Small intestine (tissue), 7 donors: ENCODE data around the gene ADCY10. TPM values are rescaled to one million over a fixed set of nuclear protein-coding genes. Genes with fewer than 3 reads are reported as not detected.
"Not testable (repeated sequence)": the region's sequence is repeated elsewhere in the genome, so short reads cannot be mapped to it uniquely, and the experiment has no call there.

Experiments
- DNase-seq, 2 donors: peaks; one replicate each; pipeline versions ENCODE4 v3.0.0 to v3.0.0-alpha.2; 2013
- FAIRE-seq: peaks from 2 replicates; lab custom pipeline; 2012; peaks lifted over from hg19 to GRCh38; lab: Jason Lieb, UNC
- H3K27ac ChIP-seq, 3 donors: one replicate each; pipeline ENCODE4 v1.5.1; 2013; ENCODE audit warnings: low read length in 2 of 3, mild to moderate bottlenecking in 2 of 3, control low read depth in 1 of 3, inconsistent platforms in 1 of 3, low read depth in 1 of 3, moderate library complexity in 1 of 3
- H3K27me3 ChIP-seq, 3 donors: one replicate each; pipeline ENCODE4 v1.6.1; 2013; ENCODE audit warnings: low read length in 3 of 3, inconsistent platforms in 1 of 3; ENCODE audit not compliant: control insufficient read depth in 3 of 3, insufficient read depth in 3 of 3
- H3K36me3 ChIP-seq, 3 donors: one replicate each; pipeline ENCODE4 v1.6.1; 2013; ENCODE audit warnings: low read length in 3 of 3, inconsistent platforms in 1 of 3, low read depth in 1 of 3, mild to moderate bottlenecking in 1 of 3, moderate library complexity in 1 of 3; ENCODE audit not compliant: control insufficient read depth in 3 of 3, insufficient read depth in 2 of 3
- H3K4me1 ChIP-seq, 3 donors: one replicate each; pipeline ENCODE4 v1.6.1; 2013; ENCODE audit warnings: low read length in 2 of 3, inconsistent platforms in 1 of 3, low read depth in 1 of 3, mild to moderate bottlenecking in 1 of 3, moderate library complexity in 1 of 3; ENCODE audit not compliant: control insufficient read depth in 3 of 3, insufficient read depth in 2 of 3
- H3K4me3 ChIP-seq, 3 donors: one replicate each; pipeline ENCODE4 v1.5.1; 2013; ENCODE audit warnings: low read length in 3 of 3, control low read depth in 1 of 3, inconsistent platforms in 1 of 3, low read depth in 1 of 3, mild to moderate bottlenecking in 1 of 3, moderate library complexity in 1 of 3
- H3K9me3 ChIP-seq, 2 donors: one replicate each; pipeline ENCODE4 v1.6.1; 2013; ENCODE audit warnings: low read depth in 1 of 2, low read length in 1 of 2; ENCODE audit not compliant: control insufficient read depth in 2 of 2, insufficient read depth in 1 of 2
- WGBS, 3 donors: extraction: QIAGEN DNeasy Blood & Tissue Kit; methylation state at CpG; one replicate each; pipeline ENCODE4 v1.1.7; 2013; 5-methylcytosine and 5-hydroxymethylcytosine counted together
- polyA plus RNA-seq, 4 donors: library from polyadenylated mRNA; stranded (reverse) in 3 of 4; unstranded in 1 of 4; fragments of 200-250 nt in 3 of 4; fragments of 120-200 nt in 1 of 4; gene quantifications; one replicate each; pipeline versions ENCODE4 v1.2.1 to v1.2.3, GENCODE V29; 2013
- donor health status: healthy with polysubstance abuse.
- donor health status: control.
- donor health status: control.
- donor health status: Bipolar disorder and iron deficiency.
- donor health status: healthy.

The ADCY10 gene
- polyA plus RNA-seq, 4 donors: 0.15 to 1.1 (median 0.40) TPM; not detected in 1

DNA sequence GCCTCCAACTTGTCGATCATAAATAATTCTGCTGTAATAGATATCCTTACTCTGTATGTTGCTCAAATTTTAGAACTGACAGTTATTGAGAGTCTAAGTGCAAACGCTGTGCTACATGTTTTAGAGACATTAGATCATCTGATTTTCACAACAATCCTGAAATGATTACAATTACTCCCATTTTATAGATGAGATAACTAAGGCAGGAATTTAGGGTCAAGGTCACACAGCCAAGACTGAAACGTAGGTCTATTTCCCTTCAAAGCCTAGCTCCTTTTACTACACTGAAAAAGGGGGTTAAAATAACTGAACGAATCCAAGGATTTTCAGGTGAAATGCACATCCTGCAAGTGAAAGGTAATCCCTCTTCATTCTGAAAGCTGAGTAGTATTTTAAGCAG, 19.9 kb upstream of the ADCY10 start:
- H3K36me3 ChIP-seq: no peaks in the 10 kb centered on the region
- peak overlapping the region in 1 of 3 donors; percentile 94 for H3K27ac ChIP-seq
- H3K9me3 ChIP-seq: no peaks in the 10 kb centered on the region
- DNase-seq (no peak), FAIRE-seq (no peak)
- H3K4me3 ChIP-seq: peak overlapping the region in 2 of 3 donors; percentile 90 to 95
- no peaks in the 10 kb centered on the region for H3K27me3 ChIP-seq
- H3K4me1 ChIP-seq: peaks cover 0 to 5% (median 0%) of the 10 kb centered on the region in 3 donors
- 30 to 63% (median 42%) methylated on average over 4 of the region's 4 CpGs for WGBS, 3 donors

DNA sequence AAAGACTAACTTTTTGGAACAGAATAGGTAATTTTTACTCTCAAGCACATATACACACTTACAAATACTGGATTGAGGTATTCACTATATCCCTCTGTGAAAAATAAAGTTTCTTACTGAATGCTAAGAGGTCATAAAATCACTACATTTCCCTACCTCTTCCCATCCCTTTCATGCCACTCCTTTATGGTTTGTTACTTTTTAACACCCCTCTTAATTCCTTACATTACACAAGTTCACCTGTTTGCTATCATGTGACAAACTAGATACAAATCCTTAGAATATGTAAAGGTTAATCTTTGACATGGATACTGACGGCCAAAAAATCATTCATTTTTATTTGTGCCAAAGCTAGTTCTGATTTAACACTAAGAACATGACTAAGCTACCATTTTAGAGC, 15.8 kb upstream of the ADCY10 start:
- WGBS, 3 donors: 20 to 57% (median 31%) methylated on average over 1 of the region's 1 CpG
- no peak overlapping the region for H3K4me3 ChIP-seq
- H3K36me3 ChIP-seq: no peaks in the 10 kb centered on the region
- peaks cover 1 to 17% (median 5%) of the 10 kb centered on the region in 3 donors for H3K4me1 ChIP-seq
- no peaks in the 10 kb centered on the region for H3K27me3 ChIP-seq
- H3K27ac ChIP-seq: peak overlapping the region in 1 of 3 donors; percentile 78
- no peaks in the 10 kb centered on the region for H3K9me3 ChIP-seq
- DNase-seq (peak in 1 of 2 donors; percentile 47), FAIRE-seq (no peak)

DNA sequence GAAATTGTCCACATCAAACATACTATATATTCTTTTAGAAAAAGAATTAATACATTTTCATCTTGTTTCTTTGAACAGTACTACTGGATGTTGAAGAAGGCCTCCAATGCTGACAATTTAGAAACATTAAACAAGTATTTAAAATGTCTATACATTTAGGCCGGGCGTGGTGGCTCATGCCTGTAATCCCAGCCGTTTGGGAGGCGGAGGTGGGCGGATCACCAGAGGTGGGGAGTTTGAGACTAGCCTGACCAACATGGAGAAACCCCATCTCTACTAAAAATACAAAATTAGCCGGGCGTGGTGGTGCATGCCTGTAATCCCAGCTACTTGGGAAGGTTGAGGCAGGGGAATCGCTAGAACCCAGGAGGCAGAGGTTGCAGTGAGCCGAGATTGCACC, 15.0 kb upstream of the ADCY10 start:
- Histone ChIP-seq H3K4me1 (peaks cover 1 to 18% (median 5%) of the 10 kb centered on the region in 3 donors), H3K27ac (peak overlapping the region in 1 of 3 donors; percentile 78)
- H3K9me3 ChIP-seq, DNase-seq, H3K4me3 ChIP-seq, FAIRE-seq, H3K27me3 ChIP-seq, H3K36me3 ChIP-seq: not testable (repeated sequence)
- 50 to 72% (median 65%) methylated on average over 9 of the region's 9 CpGs for WGBS, 3 donors

DNA sequence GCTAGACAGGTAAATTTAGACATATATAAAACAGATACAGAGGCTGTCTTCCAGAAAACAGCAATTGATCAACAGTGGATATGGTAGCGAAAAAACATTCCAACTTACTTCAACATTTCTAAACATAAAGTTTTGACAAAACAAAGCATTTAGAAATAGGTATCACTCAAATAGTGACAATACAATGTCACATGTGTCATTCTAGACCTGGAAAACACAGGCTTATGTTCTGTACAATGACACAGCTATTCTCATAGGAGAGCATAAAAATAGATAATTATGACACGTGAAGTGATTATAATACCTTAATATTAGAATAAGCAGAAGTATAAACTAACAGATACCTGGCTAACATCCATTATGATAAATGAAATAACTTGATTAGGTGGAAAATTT, 14.5 kb upstream of the ADCY10 start:
- Histone ChIP-seq H3K4me1 (peaks cover 1 to 22% (median 5%) of the 10 kb centered on the region in 3 donors), H3K4me3 (no peak overlapping the region), H3K27me3 (no peaks in the 10 kb centered on the region), H3K9me3 (no peaks in the 10 kb centered on the region), H3K36me3 (peaks cover 0 to 3% (median 0%) of the 10 kb centered on the region in 3 donors), H3K27ac (peak overlapping the region in 1 of 3 donors; percentile 78)
- no peak for FAIRE-seq
- no peak for DNase-seq
- 61 to 79% (median 62%) methylated on average over 2 of the region's 2 CpGs for WGBS, 3 donors

DNA sequence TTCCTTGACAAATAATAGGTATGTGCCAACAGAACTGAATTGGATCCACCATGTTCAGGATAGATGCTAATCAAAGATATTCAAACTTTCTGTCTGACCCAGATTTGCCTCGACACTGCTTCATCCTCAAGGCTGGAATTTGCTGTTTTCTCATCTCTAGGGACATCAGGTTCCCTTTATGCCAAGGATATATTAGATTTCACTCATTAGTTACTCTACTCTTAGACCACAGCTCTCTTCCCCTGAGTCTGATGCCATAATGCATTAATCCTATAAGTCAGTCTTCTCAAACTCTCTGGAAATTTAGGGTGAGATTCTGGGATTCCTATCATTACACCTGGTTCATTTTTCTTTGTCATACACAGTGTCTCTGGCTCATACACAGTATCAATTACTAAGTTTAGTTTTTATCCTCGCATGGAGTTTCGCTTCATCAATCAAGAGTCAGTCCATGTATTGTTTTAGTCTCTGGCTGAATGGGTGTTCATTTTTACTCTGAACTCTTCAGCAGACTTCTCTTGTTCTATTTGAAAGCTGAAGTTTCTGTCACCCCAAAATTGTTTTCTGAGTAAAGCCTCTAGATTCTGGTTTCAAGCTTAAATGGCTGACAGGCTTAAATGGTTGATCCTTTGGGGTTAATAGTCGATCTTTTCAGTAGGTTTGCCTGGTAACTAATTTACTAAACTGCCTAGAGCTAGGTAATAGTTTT, 13.3 kb upstream of the ADCY10 start:
- Histone ChIP-seq H3K4me1 (peaks cover 1 to 19% (median 5%) of the 10 kb centered on the region in 3 donors), H3K9me3 (no peaks in the 10 kb centered on the region), H3K4me3 (peak overlapping the region in 1 of 3 donors; percentile 3), H3K27ac (peak overlapping the region; percentile 48 to 78 (median 50)), H3K36me3 (peaks cover 0 to 3% (median 0%) of the 10 kb centered on the region in 3 donors), H3K27me3 (no peaks in the 10 kb centered on the region)
- DNase-seq (peak in 1 of 2 donors; percentile 57), FAIRE-seq (no peak)
- WGBS, 3 donors: 26 to 54% (median 40%) methylated on average over 4 of the region's 4 CpGs

DNA sequence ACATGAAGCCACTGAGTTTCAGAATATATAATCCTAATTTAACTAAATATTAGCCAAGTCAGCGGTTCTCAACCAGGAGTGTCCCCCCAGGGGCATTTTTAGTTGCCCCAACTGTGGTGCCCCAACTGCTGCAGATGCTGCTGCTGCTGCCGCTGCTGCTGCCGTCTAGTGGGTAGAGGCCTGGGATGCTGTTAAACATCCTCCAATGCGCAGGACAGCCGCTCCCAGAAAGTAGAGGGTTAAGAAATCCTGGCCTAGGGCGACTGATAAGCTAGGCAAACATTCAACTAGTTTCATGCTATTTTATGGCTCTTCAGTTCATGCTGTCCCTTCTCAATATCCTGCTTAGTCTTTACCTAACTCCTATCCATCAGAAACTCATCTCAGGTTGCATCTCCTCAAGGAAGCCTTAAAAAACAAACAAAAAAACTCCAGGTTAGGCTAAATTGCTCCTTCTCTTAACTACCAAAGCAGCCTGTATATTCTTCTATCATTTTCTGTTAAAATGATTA, 12.6 kb upstream of the ADCY10 start:
- Histone ChIP-seq H3K27ac (peak overlapping the region in 2 of 3 donors; percentile 38 to 78), H3K9me3 (no peaks in the 10 kb centered on the region), H3K27me3 (no peaks in the 10 kb centered on the region), H3K36me3 (peaks cover 0 to 3% (median 0%) of the 10 kb centered on the region in 3 donors), H3K4me1 (peaks cover 1 to 21% (median 5%) of the 10 kb centered on the region in 3 donors), H3K4me3 (peak overlapping the region in 1 of 3 donors; percentile 3)
- DNase-seq: peak; percentile 88 to 91
- FAIRE-seq: no peak
- 21 to 61% (median 25%) methylated on average over 6 of the region's 6 CpGs for WGBS, 3 donors

DNA sequence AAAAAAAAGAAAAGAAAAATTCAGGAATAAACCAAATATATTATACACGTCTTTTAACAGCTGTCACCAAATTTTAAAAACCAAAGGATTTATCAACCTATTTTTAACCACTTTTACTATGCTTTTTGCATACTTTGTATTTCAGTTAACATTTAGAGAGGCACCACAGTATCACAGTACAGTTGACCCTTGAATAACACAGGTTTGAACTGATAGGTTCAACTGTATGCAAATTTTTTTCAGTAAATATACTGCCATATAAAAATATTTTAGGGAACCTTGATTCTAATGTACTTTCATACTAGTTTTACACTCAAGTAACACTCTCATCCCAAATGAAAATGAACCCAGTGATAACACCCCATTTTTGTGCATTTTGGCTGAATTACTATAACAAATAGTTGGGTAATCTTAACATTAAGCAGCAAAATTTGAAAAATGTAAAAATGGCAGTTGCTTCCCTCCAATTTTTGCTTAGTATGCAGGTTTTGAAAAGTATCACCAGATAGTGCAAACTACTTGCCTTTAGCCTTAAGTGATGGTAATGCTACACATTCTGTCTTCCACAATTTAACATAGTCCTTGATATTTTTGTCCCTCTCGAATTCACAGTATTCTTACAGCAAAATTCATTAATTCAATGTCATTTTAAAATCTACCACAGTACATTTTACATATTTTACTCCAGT, 10.8 kb upstream of the ADCY10 start:
- Histone ChIP-seq H3K27ac (no peak overlapping the region), H3K4me3 (no peak overlapping the region), H3K9me3 (no peaks in the 10 kb centered on the region), H3K4me1 (peaks cover 1 to 21% (median 5%) of the 10 kb centered on the region in 3 donors), H3K27me3 (no peaks in the 10 kb centered on the region), H3K36me3 (peaks cover 0 to 4% (median 3%) of the 10 kb centered on the region in 3 donors)
- 85 to 90% (median 88%) methylated on average over 2 of the region's 2 CpGs for WGBS, 3 donors
- no peak for FAIRE-seq
- DNase-seq: no peak

DNA sequence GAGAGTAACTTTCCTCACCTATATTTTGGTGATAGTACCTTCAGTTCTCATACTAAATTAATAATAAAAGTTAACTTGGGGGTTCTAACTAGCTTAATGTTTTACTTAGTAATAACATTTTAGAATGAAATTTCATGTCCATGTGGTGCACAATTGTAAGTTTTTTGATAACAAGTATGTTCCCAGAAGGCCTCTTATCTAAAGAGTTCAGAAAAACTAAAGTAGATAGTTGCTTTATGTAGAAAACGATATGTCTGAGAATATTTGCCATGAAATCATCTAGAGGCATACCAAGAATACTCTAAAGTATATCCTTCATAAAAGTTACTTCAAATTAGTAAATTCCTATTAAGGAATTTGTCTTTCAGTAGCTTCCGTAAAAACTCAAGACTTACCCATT, 10.2 kb upstream of the ADCY10 start:
- peaks cover 0 to 5% (median 3%) of the 10 kb centered on the region in 3 donors for H3K36me3 ChIP-seq
- H3K9me3 ChIP-seq: no peaks in the 10 kb centered on the region
- FAIRE-seq (no peak), DNase-seq (no peak)
- no peaks in the 10 kb centered on the region for H3K27me3 ChIP-seq
- 86 to 95% (median 91%) methylated on average over 2 of the region's 2 CpGs for WGBS, 3 donors
- no peak overlapping the region for H3K27ac ChIP-seq
- no peak overlapping the region for H3K4me3 ChIP-seq
- H3K4me1 ChIP-seq: peaks cover 1 to 21% (median 5%) of the 10 kb centered on the region in 3 donors
